Tibial nerve (tissue), 4 donors: ENCODE data around the gene HDGFL2. TPM values are rescaled to one million over a fixed set of nuclear protein-coding genes. Genes with fewer than 3 reads are reported as not detected.

Source experiments
- DNase-seq, 2 donors: peaks; one replicate each; pipeline ENCODE4 v3.0.0-alpha.2; 2019; ENCODE audit warnings: low spot score in 2 of 2
- H3K27ac ChIP-seq, 4 donors: fragments of 200-600 bp; sonication (generic) in 3 of 4; one replicate each; pipeline ENCODE4 v1.5.1; 2017 to 2019; ENCODE audit warnings: mild to moderate bottlenecking in 1 of 4
- H3K27me3 ChIP-seq, 2 donors: fragments of 200-600 bp; sonication (generic) in 1 of 2; one replicate each; pipeline versions ENCODE4 v1.5.1 to v1.6.0; 2017 to 2019
- H3K36me3 ChIP-seq, 3 donors: fragments of 200-600 bp; sonication (generic); one replicate each; pipeline ENCODE4 v1.5.1; 2018 to 2019
- H3K4me1 ChIP-seq, 4 donors: fragments of 200-600 bp; sonication (generic) in 3 of 4; one replicate each; pipeline ENCODE4 v1.5.1; 2017 to 2019
- H3K4me3 ChIP-seq, 4 donors: fragments of 200-600 bp; sonication (generic) in 3 of 4; one replicate each; pipeline ENCODE4 v1.5.1; 2017 to 2019; ENCODE audit warnings: mild to moderate bottlenecking in 1 of 4, moderate library complexity in 1 of 4
- H3K9me3 ChIP-seq, 4 donors: fragments of 200-600 bp; sonication (generic) in 3 of 4; one replicate each; pipeline ENCODE4 v1.5.1; 2017 to 2019
- EP300 ChIP-seq, 2 donors: sonication (generic); formaldehyde crosslinking; IDR thresholded peaks; one replicate each; pipeline ENCODE4 v1.6.1; 2017; ENCODE audit warnings: antibody characterized with exemption in 2 of 2, mild to moderate bottlenecking in 1 of 2
- POLR2A ChIP-seq, 2 donors: fragments of 450-650 bp; IDR thresholded peaks; one replicate each; pipeline ENCODE4 v1.6.1; 2017; ENCODE audit warnings: antibody characterized with exemption in 2 of 2, mild to moderate bottlenecking in 2 of 2, moderate library complexity in 2 of 2
- WGBS, 2 donors: methylation state at CpG; one replicate each; pipeline ENCODE4 v1.1.5; 2018; 5-methylcytosine and 5-hydroxymethylcytosine counted together
- total RNA-seq, 4 donors: library from RNA; depleted of rRNA; stranded (reverse); fragments of >200 nt; gene quantifications; one replicate each; pipeline ENCODE4 v1.1.0, GENCODE V29; 2016
- TF ChIP-seq, protein P1 (sequence below), 5 experiments: fragments of 200-600 bp in 3 of 5; fragments of 450-650 bp in 2 of 5; sonication (generic) in 3 of 5; IDR thresholded peaks; one replicate each; pipeline ENCODE4 v1.5.1; 2016 to 2019; ENCODE audit warnings: antibody characterized with exemption in 5 of 5, mild to moderate bottlenecking in 3 of 5, moderate library complexity in 2 of 5

HDGFL2 gene
- total RNA-seq, 4 donors from 2014 or later, result 30.2 to 54.0 (median 48.7) TPM

DNA sequence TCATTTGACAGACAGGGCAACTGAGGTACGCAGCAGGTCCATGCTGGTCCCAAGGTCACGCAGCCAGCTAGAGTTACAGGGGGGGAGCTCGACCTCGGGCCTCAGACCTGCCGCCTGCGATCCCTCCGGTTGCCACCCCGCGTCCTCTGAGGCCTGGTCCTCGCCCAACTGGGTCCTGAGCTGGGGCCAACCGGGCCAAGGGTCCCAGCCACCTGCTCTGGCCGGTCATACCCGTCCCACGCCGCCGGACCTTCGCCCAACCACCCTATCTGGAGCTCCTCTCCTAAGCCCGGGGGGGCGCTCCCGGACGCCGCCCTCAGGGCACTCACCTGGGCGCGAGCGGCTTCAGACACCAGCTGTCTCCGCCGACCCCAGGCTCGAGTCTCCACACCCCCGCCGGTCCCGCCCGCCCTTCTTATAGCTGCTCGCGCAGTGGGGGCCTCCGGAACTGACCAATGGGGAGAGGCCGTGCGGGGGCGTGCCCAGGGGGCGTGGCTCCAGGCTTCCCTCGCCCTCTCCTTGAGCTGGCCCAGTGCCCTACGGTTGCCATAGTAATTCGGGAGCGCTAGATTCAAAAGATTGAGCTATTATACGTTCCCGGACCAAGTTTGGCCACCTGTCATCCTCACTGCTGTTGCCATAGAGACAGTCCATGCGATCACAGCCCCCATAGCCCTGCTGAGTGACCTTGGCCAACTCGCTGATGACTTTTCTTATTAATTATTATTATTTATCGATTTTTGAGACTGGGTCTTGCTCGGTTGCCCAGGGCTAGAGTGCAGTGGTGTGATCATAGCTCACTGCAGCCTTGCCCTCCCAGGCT, 63.0 kb downstream of the HDGFL2 start, which contains the start of gene PLIN5:
TSS of gene PLIN5 (minus strand) at position 389 of the 823 bp plus-strand sequence. CDS start 1,150 bp downstream, outside the sequence.
- no peaks in the 10 kb centered on the region for H3K9me3 ChIP-seq
- TF ChIP-seq EP300 (IDR thresholded peaks at IDR 0.05) (no peak), POLR2A (IDR thresholded peaks at IDR 0.05) (no peak)
- TF ChIP-seq, protein P1, sequence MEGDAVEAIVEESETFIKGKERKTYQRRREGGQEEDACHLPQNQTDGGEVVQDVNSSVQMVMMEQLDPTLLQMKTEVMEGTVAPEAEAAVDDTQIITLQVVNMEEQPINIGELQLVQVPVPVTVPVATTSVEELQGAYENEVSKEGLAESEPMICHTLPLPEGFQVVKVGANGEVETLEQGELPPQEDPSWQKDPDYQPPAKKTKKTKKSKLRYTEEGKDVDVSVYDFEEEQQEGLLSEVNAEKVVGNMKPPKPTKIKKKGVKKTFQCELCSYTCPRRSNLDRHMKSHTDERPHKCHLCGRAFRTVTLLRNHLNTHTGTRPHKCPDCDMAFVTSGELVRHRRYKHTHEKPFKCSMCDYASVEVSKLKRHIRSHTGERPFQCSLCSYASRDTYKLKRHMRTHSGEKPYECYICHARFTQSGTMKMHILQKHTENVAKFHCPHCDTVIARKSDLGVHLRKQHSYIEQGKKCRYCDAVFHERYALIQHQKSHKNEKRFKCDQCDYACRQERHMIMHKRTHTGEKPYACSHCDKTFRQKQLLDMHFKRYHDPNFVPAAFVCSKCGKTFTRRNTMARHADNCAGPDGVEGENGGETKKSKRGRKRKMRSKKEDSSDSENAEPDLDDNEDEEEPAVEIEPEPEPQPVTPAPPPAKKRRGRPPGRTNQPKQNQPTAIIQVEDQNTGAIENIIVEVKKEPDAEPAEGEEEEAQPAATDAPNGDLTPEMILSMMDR (IDR thresholded peaks at IDR 0.05), result no peak
- no peaks in the 10 kb centered on the region for H3K36me3 ChIP-seq
- H3K27me3 ChIP-seq, result peaks cover 0 to 86% of the 10 kb centered on the region in 2 donors
- peak in 1 of 2 donors; percentile 43 for DNase-seq
- WGBS, 2 donors, result 8 to 14% methylated on average over 19 to 42 of the region's 49 CpGs
- peak within 1 kb of the TSS in 1 of 4 donors; percentile 38 for H3K4me3 ChIP-seq
- peak within 1 kb of the TSS in 1 of 4 donors; percentile 38 for H3K27ac ChIP-seq
- H3K4me1 ChIP-seq, result peaks cover 0 to 14% (median 8%) of the 10 kb centered on the region in 4 donors

DNA sequence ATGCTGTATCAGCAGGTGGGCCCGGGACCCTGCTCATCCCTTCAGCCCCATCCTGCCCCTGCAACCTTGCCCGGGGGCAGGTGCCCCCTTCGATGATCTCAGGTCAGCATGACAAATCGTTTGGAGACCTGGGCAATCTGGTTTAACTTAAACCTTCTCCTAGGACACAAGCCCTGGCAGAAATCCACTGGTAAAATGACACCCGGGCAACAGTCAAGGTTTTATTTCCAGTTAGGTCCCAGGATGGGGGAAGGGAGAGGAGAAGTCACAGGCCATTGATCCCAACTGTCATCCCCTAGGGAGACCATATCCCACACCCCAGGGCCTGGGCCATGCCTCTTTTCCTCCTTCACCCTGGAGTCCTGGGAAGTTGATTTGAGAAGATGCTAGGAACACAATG, 64.7 kb downstream of the HDGFL2 start:
- no peak overlapping the region for H3K27ac ChIP-seq
- TF ChIP-seq POLR2A (IDR thresholded peaks at IDR 0.05) (no peak), EP300 (IDR thresholded peaks at IDR 0.05) (no peak)
- TF ChIP-seq, protein P1 (IDR thresholded peaks at IDR 0.05), result no peak

DNA sequence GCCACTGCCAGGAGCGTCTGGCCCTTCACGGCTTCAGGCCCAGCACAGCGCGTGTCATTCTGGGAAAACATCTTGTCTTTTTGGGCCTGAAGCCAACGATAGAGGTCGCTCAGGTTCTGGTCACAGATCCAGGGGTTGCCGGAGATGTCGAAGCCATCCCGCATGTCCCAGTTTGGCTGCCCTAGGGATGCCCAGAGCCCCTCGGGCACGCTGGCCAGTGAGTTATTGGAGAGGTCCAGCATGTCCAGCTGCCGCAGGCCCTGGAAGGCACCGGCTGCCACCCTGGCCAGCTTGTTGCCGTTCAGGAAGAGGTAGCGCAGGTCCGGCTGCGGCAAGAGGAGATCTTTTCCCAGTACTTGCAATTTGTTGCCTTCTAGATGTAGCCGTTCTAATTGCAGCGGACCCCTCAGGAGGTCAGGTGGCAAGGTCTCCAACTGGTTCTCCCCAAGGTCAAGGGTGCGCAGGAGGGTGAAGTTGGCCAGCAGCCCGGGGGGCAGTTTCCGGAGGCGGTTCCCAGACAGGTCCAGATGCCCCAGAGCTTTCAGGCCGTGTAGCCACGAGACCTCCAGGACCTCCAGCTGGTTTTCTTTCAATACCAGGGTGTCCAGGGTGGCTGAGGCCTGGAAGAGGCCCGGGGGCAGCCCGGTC, 66.0 kb downstream of the HDGFL2 start:
- DNase-seq, result no peak
- WGBS, 2 donors, result 73 to 77% methylated on average over 17 to 26 of the region's 27 CpGs
- no peak for TF ChIP-seq EP300 (IDR thresholded peaks at IDR 0.05)
- TF ChIP-seq, protein P1 (IDR thresholded peaks at IDR 0.05), result no peak
- H3K9me3 ChIP-seq, result peaks cover 0 to 11% (median 0%) of the 10 kb centered on the region in 4 donors
- H3K27ac ChIP-seq, result no peak overlapping the region
- no peaks in the 10 kb centered on the region for H3K36me3 ChIP-seq
- H3K4me3 ChIP-seq, result no peak overlapping the region
- peaks cover 0 to 19% (median 8%) of the 10 kb centered on the region in 4 donors for H3K4me1 ChIP-seq
- H3K27me3 ChIP-seq, result peaks cover 0 to 79% of the 10 kb centered on the region in 2 donors

More for the DNA sequence above, 64.7 kb downstream of the HDGFL2 start:
- Histone ChIP-seq H3K9me3 (peaks cover 0 to 11% (median 0%) of the 10 kb centered on the region in 4 donors), H3K36me3 (no peaks in the 10 kb centered on the region), H3K4me3 (no peak overlapping the region), H3K4me1 (peaks cover 0 to 14% (median 8%) of the 10 kb centered on the region in 4 donors), H3K27me3 (peaks cover 0 to 76% of the 10 kb centered on the region in 2 donors)
- no peak for DNase-seq
- 51 to 59% methylated on average over 5 of the region's 5 CpGs for WGBS, 2 donors

DNA sequence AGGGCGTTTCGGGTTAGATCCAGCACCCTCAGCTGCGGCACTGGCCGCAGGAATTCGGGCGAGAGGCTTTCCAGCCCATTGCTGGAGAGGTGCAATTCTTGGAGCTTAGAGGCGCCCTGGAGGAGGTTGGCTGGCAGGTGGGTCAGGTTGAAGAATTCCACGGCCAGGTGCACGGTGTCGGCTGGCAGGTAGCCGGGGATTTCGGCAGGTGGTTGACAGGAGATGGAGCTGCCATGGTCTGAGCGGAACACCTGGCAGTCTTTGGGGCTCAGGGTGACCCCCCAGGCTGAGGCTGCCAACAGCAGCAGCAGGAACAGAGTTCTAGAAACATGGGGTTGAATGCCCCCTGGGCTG, 66.5 kb downstream of the HDGFL2 start:
- Histone ChIP-seq H3K27ac (no peak overlapping the region), H3K36me3 (no peaks in the 10 kb centered on the region), H3K4me3 (no peak overlapping the region), H3K4me1 (peaks cover 0 to 23% (median 8%) of the 10 kb centered on the region in 4 donors), H3K27me3 (peaks cover 0 to 77% of the 10 kb centered on the region in 2 donors), H3K9me3 (peaks cover 0 to 11% (median 0%) of the 10 kb centered on the region in 4 donors)
- TF ChIP-seq EP300 (IDR thresholded peaks at IDR 0.05) (no peak), POLR2A (IDR thresholded peaks at IDR 0.05) (no peak)
- TF ChIP-seq, protein P1 (IDR thresholded peaks at IDR 0.05), result no peak
- 82 to 85% methylated on average over 10 to 13 of the region's 13 CpGs for WGBS, 2 donors
- DNase-seq, result no peak
